Measurements from ENCODE around the gene MT1A. TPM values are rescaled to one million over a fixed set of nuclear protein-coding genes. Genes with fewer than 3 reads are reported as not detected.

The MT1A gene
- polyA plus RNA-seq, 1 donor (not counting 4 experiments of a cell fraction or from before 2014, with no cell fraction given): not detected

GRCh38 chr16:56593573-56594291 lies 44.7 kb upstream of the MT1A start:
- DNase-seq (ENCODE audit: low read depth, low spot score) (no peak), FAIRE-seq (no peak)
- no peaks in the 10 kb centered on the region for H3K79me2 ChIP-seq (ENCODE audit: control insufficient read depth, insufficient read depth, low read length)
- H2AFZ ChIP-seq (ENCODE audit: control insufficient read depth, low read length): no peak overlapping the region
- H3K36me3 ChIP-seq (ENCODE audit: control insufficient read depth in 2 of 2, extremely low read depth in 1 of 2, insufficient read depth in 2 of 2, low read length in 2 of 2): no peaks in the 10 kb centered on the region
- no peak overlapping the region for H3K9ac ChIP-seq (ENCODE audit: control insufficient read depth, extremely low read depth, insufficient read depth, low read length)
- H3K4me1 ChIP-seq (ENCODE audit: control insufficient read depth, extremely low read depth, insufficient read depth, low read length): peaks cover 4% of the 10 kb centered on the region
- H3K9me3 ChIP-seq (ENCODE audit: control insufficient read depth, low read depth, low read length): no peaks in the 10 kb centered on the region
- H3K4me2 ChIP-seq (ENCODE audit: control insufficient read depth, extremely low read depth, insufficient read depth, low read depth, low read length): no peak overlapping the region
- dilution Hi-C loops (cut with MboI; ENCODE audit: extremely low pct_ligation_motif_present, low sequenced_read_pairs): no loop called here
- H3K27ac ChIP-seq (ENCODE audit: control insufficient read depth, insufficient read depth, low read length): no peak overlapping the region
- no peak for TF ChIP-seq CTCF (optimal IDR thresholded peaks at IDR 0.05 in 1 of 3, IDR thresholded peaks at IDR 0.05 in 1 of 3, conservative IDR thresholded peaks at IDR 0.05 in 1 of 3; ENCODE audit: extremely low read depth in 1 of 3, insufficient read depth in 2 of 3, low read length in 3 of 3)
- no peaks in the 10 kb centered on the region for H3K9me1 ChIP-seq (ENCODE audit: control insufficient read depth, extremely low read depth, insufficient read depth, low read length)
- H3K27me3 ChIP-seq (ENCODE audit: control insufficient read depth, extremely low read depth, insufficient read depth, low read length): peaks cover 23% of the 10 kb centered on the region
- H4K20me1 ChIP-seq (ENCODE audit: control insufficient read depth, extremely low read depth, insufficient read depth, low read length): no peaks in the 10 kb centered on the region
- H3K4me3 ChIP-seq (ENCODE audit: control insufficient read depth in 2 of 3, extremely low read depth in 1 of 3, insufficient read depth in 2 of 3, low read depth in 1 of 3, low read length in 3 of 3): no peak overlapping the region

- Histone ChIP-seq H3K9me3 (ENCODE audit: control insufficient read depth, low read depth, low read length) (no peaks in the 10 kb centered on the region), H3K9me1 (ENCODE audit: control insufficient read depth, extremely low read depth, insufficient read depth, low read length) (no peaks in the 10 kb centered on the region), H3K79me2 (ENCODE audit: control insufficient read depth, insufficient read depth, low read length) (no peaks in the 10 kb centered on the region), H3K27ac (ENCODE audit: control insufficient read depth, insufficient read depth, low read length) (no peak overlapping the region), H3K4me2 (ENCODE audit: control insufficient read depth, extremely low read depth, insufficient read depth, low read depth, low read length) (no peak overlapping the region), H3K4me3 (ENCODE audit: control insufficient read depth in 2 of 3, extremely low read depth in 1 of 3, insufficient read depth in 2 of 3, low read depth in 1 of 3, low read length in 3 of 3) (no peak overlapping the region), H3K4me1 (ENCODE audit: control insufficient read depth, extremely low read depth, insufficient read depth, low read length) (peaks cover 4% of the 10 kb centered on the region), H3K27me3 (ENCODE audit: control insufficient read depth, extremely low read depth, insufficient read depth, low read length) (peaks cover 18% of the 10 kb centered on the region), H3K9ac (ENCODE audit: control insufficient read depth, extremely low read depth, insufficient read depth, low read length) (no peak overlapping the region), H3K36me3 (ENCODE audit: control insufficient read depth in 2 of 2, extremely low read depth in 1 of 2, insufficient read depth in 2 of 2, low read length in 2 of 2) (no peaks in the 10 kb centered on the region), H2AFZ (ENCODE audit: control insufficient read depth, low read length) (no peak overlapping the region), H4K20me1 (ENCODE audit: control insufficient read depth, extremely low read depth, insufficient read depth, low read length) (no peaks in the 10 kb centered on the region)
- dilution Hi-C loops (cut with MboI; ENCODE audit: extremely low pct_ligation_motif_present, low sequenced_read_pairs): no loop called here
- FAIRE-seq (no peak), DNase-seq (ENCODE audit: low read depth, low spot score) (no peak)
- no peak for TF ChIP-seq EZH2 (IDR thresholded peaks at IDR 0.05; ENCODE audit: low read length)
- no peak for TF ChIP-seq CTCF (optimal IDR thresholded peaks at IDR 0.05 in 1 of 3, IDR thresholded peaks at IDR 0.05 in 1 of 3, conservative IDR thresholded peaks at IDR 0.05 in 1 of 3; ENCODE audit: extremely low read depth in 1 of 3, insufficient read depth in 2 of 3, low read length in 3 of 3)
These were observed 44.2 kb upstream of the MT1A start for GRCh38 chr16:56594292-56594619.

Measured in keratinocyte (primary cell).